GM12878 (cell line): Measurements from ENCODE around the gene ANXA3. TPM values are rescaled to one million over a fixed set of nuclear protein-coding genes. Genes with fewer than 3 reads are reported as not detected.
A peak's percentile ranks its signal among the peaks of the same experiment; 100 is the strongest.

Experiments used
- ATAC-seq: fragments of 200-7000 bp; cut with Tn5 transposase; 3 replicates; pipeline ENCODE4 v1.9.1; 2020; ENCODE audit warnings: mild to moderate bottlenecking, moderate library complexity
- BruUV-seq: library from RNA; stranded (reverse); fragments of 400-500 nt; replicated peaks from 2 replicates; lab custom pipeline; 2021; lab: Mats Ljungman, UMichigan
- CTCF ChIA-PET: fragments of 300-600 bp; sonication (Branson Sonifier 250); formaldehyde crosslinking; extraction: SDS; loops from one replicate; lab custom pipeline; 2021; ENCODE audit warnings: inconsistent platforms; lab: Yijun Ruan, JAX
- POLR2A ChIA-PET: fragments of 350-600 bp; formaldehyde crosslinking; extraction: SDS; loops from one replicate; lab custom pipeline; 2021; ENCODE audit warnings: inconsistent platforms; lab: Charles Lee
- RAD21 ChIA-PET: fragments of 300-600 bp; sonication (Branson Sonifier 250); formaldehyde crosslinking; loops from one replicate; lab custom pipeline; 2023; ENCODE audit warnings: antibody characterized with exemption; ENCODE audit not compliant: unreplicated experiment; lab: Charles Lee
- SMC1A ChIA-PET: fragments of 300-600 bp; sonication (Branson Sonifier 250); formaldehyde crosslinking; loops from one replicate; lab custom pipeline; 2023; ENCODE audit not compliant: unreplicated experiment, uncharacterized antibody; lab: Charles Lee
- DNase-seq: peaks from one replicate; pipeline ENCODE4 v3.0.0-alpha.2; 2011; ENCODE audit warnings: low read depth, low spot score
- FAIRE-seq: peaks from 3 replicates; lab custom pipeline; 2011; peaks lifted over from hg19 to GRCh38; lab: Jason Lieb, UNC
- H2AFZ ChIP-seq: 2 replicates; pipeline ENCODE4 v1.6.0; 2011; ENCODE audit warnings: low read depth, low read length, control low read depth; ENCODE audit not compliant: control insufficient read depth
- H3K27ac ChIP-seq: 2 replicates; pipeline ENCODE4 v1.5.1; 2011; ENCODE audit warnings: control low read depth; ENCODE audit not compliant: control insufficient read depth, insufficient read depth
- H3K27me3 ChIP-seq, 2 experiments: replicated peaks in 1 of 2; 2 replicates each; pipeline versions ENCODE4 v1.6.0 to v1.6.1; 2011; ENCODE audit warnings: low read length in 1 of 2; ENCODE audit not compliant: control insufficient read depth in 2 of 2, insufficient read depth in 2 of 2
- H3K36me3 ChIP-seq, 2 experiments: 2 replicates each; pipeline ENCODE4 v1.5.1; 2011; ENCODE audit warnings: low read length in 1 of 2; ENCODE audit not compliant: control insufficient read depth in 2 of 2, insufficient read depth in 2 of 2
- H3K4me1 ChIP-seq: 2 replicates; pipeline ENCODE4 v1.6.1; 2011; ENCODE audit warnings: mild to moderate bottlenecking, low read length, moderate library complexity, mixed read lengths; ENCODE audit not compliant: control insufficient read depth, insufficient read depth
- H3K4me2 ChIP-seq: 2 replicates; pipeline ENCODE4 v1.6.0; 2011; ENCODE audit warnings: control low read depth; ENCODE audit not compliant: control insufficient read depth, insufficient read depth
- H3K4me3 ChIP-seq: fragments of 200-600 bp; sonication (generic); 2 replicates; pipeline ENCODE4 v1.5.1; 2016
- H3K79me2 ChIP-seq: 2 replicates; pipeline ENCODE4 v1.6.0; 2011; ENCODE audit warnings: low read length; ENCODE audit not compliant: control insufficient read depth, insufficient read depth
- H3K9ac ChIP-seq: 2 replicates; pipeline ENCODE4 v1.8.0; 2011; ENCODE audit warnings: low read length, control low read depth, mixed read lengths; ENCODE audit not compliant: control insufficient read depth, insufficient read depth
- H3K9me3 ChIP-seq: replicated peaks from 3 replicates; pipeline ENCODE4 v1.5.1; 2011; ENCODE audit warnings: mild to moderate bottlenecking, low read length; ENCODE audit not compliant: control insufficient read depth, insufficient read depth
- H4K20me1 ChIP-seq: 2 replicates; pipeline ENCODE4 v1.6.0; 2011; ENCODE audit not compliant: control insufficient read depth, insufficient read depth
- REST ChIP-seq: IDR thresholded peaks from 2 replicates; pipeline ENCODE4 v1.6.1; 2012; ENCODE audit warnings: mild to moderate bottlenecking, low read depth, low read length
- TAF1 ChIP-seq: IDR thresholded peaks from 2 replicates; pipeline ENCODE4 v1.6.1; 2011; ENCODE audit warnings: mild to moderate bottlenecking, low read depth, low read length, borderline replicate concordance
- USF1 ChIP-seq: IDR thresholded peaks from 2 replicates; pipeline ENCODE4 v1.6.1; 2011; ENCODE audit warnings: borderline replicate concordance, low read depth, mild to moderate bottlenecking, moderate library complexity, mixed read lengths, low read length; ENCODE audit not compliant: insufficient read depth; ENCODE audit errors: extremely low read length
- ZZZ3 ChIP-seq: IDR thresholded peaks from 2 replicates; pipeline ENCODE4 v1.6.1; 2011; ENCODE audit warnings: low read depth; ENCODE audit not compliant: control insufficient read depth, insufficient read length
- WGBS: methylation state at CpG from one replicate; pipeline ENCODE4 v1.1.6; 2016; ENCODE audit warnings: low lambda C conversion rate; ENCODE audit not compliant: insufficient replicate concordance, insufficient coverage; ENCODE audit errors: missing lambda C conversion rate; 5-methylcytosine and 5-hydroxymethylcytosine counted together
- in situ Hi-C: fragments of 300-500 bp; cut with MboI; formaldehyde crosslinking; loops from 9 replicates; pipeline ENCODE4 v1.14.3; 2018; ENCODE audit warnings: mixed read lengths
- intact Hi-C: fragments of 100-400 bp; cut with micrococcal nuclease; formaldehyde crosslinking; loops from one replicate; pipeline ENCODE4 v1.14.2; 2022; ENCODE audit not compliant: unreplicated experiment
- polyA plus RNA-seq, 11 experiments: library from polyadenylated mRNA; depleted of rRNA in 4 of 11; unstranded in 6 of 11; stranded (reverse) in 5 of 11; fragments of >200 nt; fragmentation: Nextera tagmentation in 4 of 11; fragmentation: Illumina TruSeq in 1 of 11; extraction: Ambion mirVana in 4 of 11; extraction: Trizol in 1 of 11; gene quantifications; 1 replicate in 1 of 11; 2 replicates in 10 of 11; pipeline versions ENCODE4 v1.2.1 to v1.2.3, GENCODE V29; 2011 to 2016; ENCODE audit warnings: inconsistent platforms in 2 of 11, missing spikeins in 2 of 11, low read depth in 1 of 11
- total RNA-seq, 4 experiments: library from RNA; depleted of rRNA in 3 of 4; stranded (reverse); fragments of >200 nt in 3 of 4; fragmentation: Illumina TruSeq in 1 of 4; extraction: Trizol in 1 of 4; gene quantifications; 2 replicates each; pipeline versions ENCODE4 v1.2.1 to v1.2.3, GENCODE V29; 2013 to 2021

Gene ANXA3
- total and polyA plus RNA-seq, 10 of the 15 experiments (the other 5 are each of a cell fraction or from before 2014, with no cell fraction given): 0.28 to 14.7 (median 0.91) TPM

DNA sequence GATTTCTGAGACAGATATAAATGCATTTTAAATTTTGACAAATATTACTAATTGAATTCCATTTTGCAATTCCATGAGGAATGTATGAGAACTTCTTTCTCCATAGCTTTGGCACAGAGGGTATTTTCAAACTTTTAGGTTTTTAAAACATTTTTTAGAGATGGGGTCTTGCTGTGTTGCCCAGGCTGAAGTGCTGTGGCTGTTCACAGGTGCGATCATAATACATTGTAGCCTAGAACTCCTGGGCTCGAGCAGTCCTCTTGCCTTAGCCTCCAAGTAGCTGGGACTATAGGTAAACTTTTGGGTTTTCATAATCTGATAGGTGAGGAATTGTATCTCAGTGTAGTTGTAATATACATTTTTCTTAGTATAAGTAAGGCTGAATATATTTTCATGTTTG is 53.4 kb downstream of the ANXA3 start:
- intact Hi-C loops (no loop called here), in situ Hi-C loops (no loop called here)
- Histone ChIP-seq H3K9me3 (no peaks in the 10 kb centered on the region; the same call in 2 of the 3 replicates), H3K4me1 (no peaks in the 10 kb centered on the region), H3K4me2 (no peak overlapping the region), H3K27me3 (no peaks in the 10 kb centered on the region), H3K9ac (no peak overlapping the region), H3K36me3 (no peaks in the 10 kb centered on the region), H3K27ac (no peak overlapping the region), H2AFZ (no peak overlapping the region), H4K20me1 (no peaks in the 10 kb centered on the region; the same call in 1 of the 2 replicates), H3K4me3 (no peak overlapping the region), H3K79me2 (no peaks in the 10 kb centered on the region)
- DNase-seq: no peak
- no peak for ATAC-seq
- ChIA-PET SMC1A (interaction anchor here (1.0 to 16.9 kb wide), 6 partner anchors 7 to 258 kb away, joined by 3 to 379 read pairs (median 22); no protein-coding TSS in a partner anchor), RAD21 (interaction anchor here (1.0 to 1.7 kb wide), 5 partner anchors 12 to 645 kb away, joined by 3 to 5 read pairs (median 3); no protein-coding TSS in a partner anchor), POLR2A (no interaction called here), CTCF (interaction anchor here (1.0 to 1.7 kb wide), 3 partner anchors 11 to 258 kb away, joined by 3 to 7 read pairs (median 3); no protein-coding TSS in a partner anchor)
- no peak for FAIRE-seq
- TF ChIP-seq USF1 (no peak), TAF1 (no peak)
- no TSS peak for BruUV-seq
- WGBS: 33% methylated on average over 2 of the region's 2 CpGs

GRCh38 chr4:78606035-78606434 is 54.5 kb downstream of the ANXA3 start:
- Histone ChIP-seq H3K9ac (no peak overlapping the region), H3K79me2 (no peaks in the 10 kb centered on the region), H4K20me1 (no peaks in the 10 kb centered on the region; the same call in 1 of the 2 replicates), H3K4me2 (no peak overlapping the region), H3K27me3 (no peaks in the 10 kb centered on the region), H3K4me3 (no peak overlapping the region), H3K4me1 (peaks cover 7% of the 10 kb centered on the region; the same call in 1 of the 2 replicates), H3K36me3 (no peaks in the 10 kb centered on the region), H3K9me3 (no peaks in the 10 kb centered on the region; the same call in 2 of the 3 replicates), H2AFZ (no peak overlapping the region), H3K27ac (no peak overlapping the region)
- CTCF ChIA-PET: interaction anchor here (1.1 to 1.3 kb wide), 2 partner anchors 10 to 258 kb away, joined by 4 read pairs; no protein-coding TSS in a partner anchor
- TF ChIP-seq ZZZ3 (no peak), REST (peak; percentile 40; the same call in 1 of the 2 replicates)
- POLR2A ChIA-PET: interaction anchor here (0.7 to 1.1 kb wide), 3 partner anchors 10 to 22 kb away, joined by 3 to 4 read pairs (median 3); no protein-coding TSS in a partner anchor
- BruUV-seq: no TSS peak
- RAD21 ChIA-PET: interaction anchor here (0.7 to 11.3 kb wide), 4 partner anchors 13 to 646 kb away, joined by 3 to 134 read pairs (median 4); no protein-coding TSS in a partner anchor
- WGBS: 60% methylated on average over 3 of the region's 3 CpGs
- DNase-seq (no peak), FAIRE-seq (no peak), ATAC-seq (no peak; the same call in 2 of the 3 replicates)
- in situ Hi-C loops (no loop called here), intact Hi-C loops (no loop called here)
- SMC1A ChIA-PET: interaction anchor here (0.6 to 16.9 kb wide), 10 partner anchors 6 to 262 kb away, joined by 3 to 379 read pairs (median 3); no protein-coding TSS in a partner anchor
